HG02870 (cell line): ENCODE results near the gene PRKG1.
"Not testable (repeated sequence)": the region's sequence is repeated elsewhere in the genome, so short reads cannot be mapped to it uniquely, and the experiment has no call there.

Experiments
- ATAC-seq: cut with Tn5 transposase; IDR thresholded peaks from one replicate; pipeline ENCODE4 v1.9.1; 2021; ENCODE audit warnings: mild to moderate bottlenecking, moderate library complexity; ENCODE audit not compliant: unreplicated experiment

The PRKG1 gene

GRCh38 chr10:52129410-52130178, 1055.3 kb downstream of the PRKG1 start:
- ATAC-seq = no peak

GRCh38 chr10:52135101-52135500, 1060.8 kb downstream of the PRKG1 start:
- no peak for ATAC-seq

- ATAC-seq = no peak
Measured at GRCh38 chr10:52136921-52137320, 1062.6 kb downstream of the PRKG1 start.

- no peak for ATAC-seq
Measured at GRCh38 chr10:52143338-52143737, 1069.1 kb downstream of the PRKG1 start.

GRCh38 chr10:52145636-52146035, 1071.3 kb downstream of the PRKG1 start:
- ATAC-seq = no peak

GRCh38 chr10:52146766-52147165, 1072.5 kb downstream of the PRKG1 start:
- ATAC-seq = no peak

- ATAC-seq = no peak
Measured at GRCh38 chr10:52170776-52171175, 1096.5 kb downstream of the PRKG1 start.

- no peak for ATAC-seq
Measured at GRCh38 chr10:52172581-52172980, 1098.3 kb downstream of the PRKG1 start.

- ATAC-seq = no peak
Measured at GRCh38 chr10:52185256-52185655, 1111.0 kb downstream of the PRKG1 start.

GRCh38 chr10:52187521-52188258, 1113.4 kb downstream of the PRKG1 start:
- no peak for ATAC-seq

- ATAC-seq = no peak
Measured at GRCh38 chr10:52191049-52191448, 1116.8 kb downstream of the PRKG1 start.

GRCh38 chr10:52194191-52194590, 1119.9 kb downstream of the PRKG1 start:
- ATAC-seq = no peak

- ATAC-seq = no peak
Measured at GRCh38 chr10:52194716-52195115, 1120.4 kb downstream of the PRKG1 start.

GRCh38 chr10:52197098-52197497, 1122.8 kb downstream of the PRKG1 start:
- ATAC-seq = no peak

GRCh38 chr10:52198540-52198939, 1124.3 kb downstream of the PRKG1 start:
- no peak for ATAC-seq

- ATAC-seq = not testable (repeated sequence)
Measured at GRCh38 chr10:52204906-52205305, 1130.6 kb downstream of the PRKG1 start.

- no peak for ATAC-seq
Measured at GRCh38 chr10:52208365-52208764, 1134.1 kb downstream of the PRKG1 start.

- ATAC-seq = no peak
Measured at GRCh38 chr10:52210161-52210560, 1135.9 kb downstream of the PRKG1 start.

- ATAC-seq = no peak
Measured at GRCh38 chr10:52212062-52212461, 1137.8 kb downstream of the PRKG1 start.

GRCh38 chr10:52212802-52213201, 1138.5 kb downstream of the PRKG1 start:
- no peak for ATAC-seq

- ATAC-seq = no peak
Measured at GRCh38 chr10:52213321-52213752, 1139.0 kb downstream of the PRKG1 start.

GRCh38 chr10:52215745-52216361, 1141.6 kb downstream of the PRKG1 start:
- ATAC-seq = peak; percentile 69
